ENCODE results near the gene GADD45G. TPM values are rescaled to one million over a fixed set of nuclear protein-coding genes. Genes with fewer than 3 reads are reported as not detected.
A peak's percentile ranks its signal among the peaks of the same experiment; 100 is the strongest.

GADD45G gene
- polyA plus RNA-seq, 3 donors = 1.1 to 9.0 (median 1.3) TPM

DNA sequence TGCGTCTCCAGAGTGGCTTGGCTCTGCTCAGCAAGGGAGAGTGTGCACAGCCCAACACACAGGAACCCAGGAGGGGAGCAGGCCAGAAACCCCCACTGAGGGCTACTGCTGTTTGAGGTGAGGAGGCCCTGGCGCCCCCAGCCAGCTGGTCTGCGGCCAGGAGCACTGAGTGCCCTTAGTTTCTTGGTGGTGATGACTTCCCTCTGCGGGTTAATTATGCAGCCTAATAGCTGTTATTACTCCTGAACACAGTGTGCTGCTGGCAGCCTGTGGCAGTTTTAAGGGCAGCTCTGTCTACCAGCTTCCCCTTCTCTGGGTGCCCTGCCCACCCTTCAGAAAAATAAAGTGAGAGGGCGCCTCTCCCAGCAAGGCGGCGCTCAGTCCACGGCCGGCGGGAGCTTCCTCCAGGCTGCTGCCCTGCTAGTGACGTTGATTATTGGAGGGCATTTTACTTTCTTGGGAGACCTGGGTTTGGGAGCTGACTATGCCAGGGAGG is 19.2 kb downstream of the GADD45G start:
- Histone ChIP-seq H3K79me2 (ENCODE audit: insufficient read depth, low read length) (no peaks in the 10 kb centered on the region), H2AFZ (ENCODE audit: insufficient read depth, low read depth, low read length, poor library complexity, severe bottlenecking) (no peak overlapping the region), H3K36me3 (replicated peaks in 1 of 2; ENCODE audit: control insufficient read depth in 1 of 2, insufficient read depth in 2 of 2, low read length in 2 of 2) (no peaks in the 10 kb centered on the region), H3K27ac (ENCODE audit: low read depth in 1 of 2, low read length in 2 of 2) (no peak overlapping the region), H3K4me2 (replicated peaks; ENCODE audit: extremely low read depth, low read length, poor library complexity, severe bottlenecking) (no peak overlapping the region), H3K9me3 (replicated peaks in 1 of 2; ENCODE audit: control insufficient read depth in 1 of 2, insufficient read depth in 1 of 2, low read length in 2 of 2) (no peaks in the 10 kb centered on the region), H3K4me3 (replicated peaks in 1 of 3; ENCODE audit: low read depth in 2 of 3, low read length in 3 of 3) (no peak overlapping the region), H3K9ac (ENCODE audit: insufficient read depth, low read length, poor library complexity, severe bottlenecking) (no peak overlapping the region), H3K27me3 (ENCODE audit: control insufficient read depth in 2 of 2, insufficient read depth in 2 of 2, low read length in 2 of 2) (peaks cover 0 to 4% of the 10 kb centered on the region in 2 donors), H4K20me1 (ENCODE audit: insufficient read depth, low read length) (no peaks in the 10 kb centered on the region), H3K4me1 (ENCODE audit: control insufficient read depth in 1 of 2, insufficient read depth in 2 of 2, low read length in 2 of 2) (peaks cover 6 to 9% of the 10 kb centered on the region in 2 donors)
- Mint-ChIP-seq H3K4me3 (peak overlapping the region in 1 of 2 donors; percentile 71), H3K9me3 (no peaks in the 10 kb centered on the region), H3K36me3 (no peaks in the 10 kb centered on the region), H3K27ac (peak overlapping the region in 1 of 7 donors; percentile 35), H3K27me3 (ENCODE audit: low read depth in 3 of 3) (peaks cover 12 to 17% (median 15%) of the 10 kb centered on the region in 3 donors), H3K4me1 (peaks cover 14% of the 10 kb centered on the region)
- DNase-seq = peak; percentile 34 to 61 (median 35)
- TF ChIP-seq, protein P1, sequence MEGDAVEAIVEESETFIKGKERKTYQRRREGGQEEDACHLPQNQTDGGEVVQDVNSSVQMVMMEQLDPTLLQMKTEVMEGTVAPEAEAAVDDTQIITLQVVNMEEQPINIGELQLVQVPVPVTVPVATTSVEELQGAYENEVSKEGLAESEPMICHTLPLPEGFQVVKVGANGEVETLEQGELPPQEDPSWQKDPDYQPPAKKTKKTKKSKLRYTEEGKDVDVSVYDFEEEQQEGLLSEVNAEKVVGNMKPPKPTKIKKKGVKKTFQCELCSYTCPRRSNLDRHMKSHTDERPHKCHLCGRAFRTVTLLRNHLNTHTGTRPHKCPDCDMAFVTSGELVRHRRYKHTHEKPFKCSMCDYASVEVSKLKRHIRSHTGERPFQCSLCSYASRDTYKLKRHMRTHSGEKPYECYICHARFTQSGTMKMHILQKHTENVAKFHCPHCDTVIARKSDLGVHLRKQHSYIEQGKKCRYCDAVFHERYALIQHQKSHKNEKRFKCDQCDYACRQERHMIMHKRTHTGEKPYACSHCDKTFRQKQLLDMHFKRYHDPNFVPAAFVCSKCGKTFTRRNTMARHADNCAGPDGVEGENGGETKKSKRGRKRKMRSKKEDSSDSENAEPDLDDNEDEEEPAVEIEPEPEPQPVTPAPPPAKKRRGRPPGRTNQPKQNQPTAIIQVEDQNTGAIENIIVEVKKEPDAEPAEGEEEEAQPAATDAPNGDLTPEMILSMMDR (IDR thresholded peaks at IDR 0.05) = no peak
- 5% methylated on average over 8 of the region's 11 CpGs for WGBS (ENCODE audit: insufficient coverage)
- intact Hi-C loops (cut with micrococcal nuclease) = no loop called here

DNA sequence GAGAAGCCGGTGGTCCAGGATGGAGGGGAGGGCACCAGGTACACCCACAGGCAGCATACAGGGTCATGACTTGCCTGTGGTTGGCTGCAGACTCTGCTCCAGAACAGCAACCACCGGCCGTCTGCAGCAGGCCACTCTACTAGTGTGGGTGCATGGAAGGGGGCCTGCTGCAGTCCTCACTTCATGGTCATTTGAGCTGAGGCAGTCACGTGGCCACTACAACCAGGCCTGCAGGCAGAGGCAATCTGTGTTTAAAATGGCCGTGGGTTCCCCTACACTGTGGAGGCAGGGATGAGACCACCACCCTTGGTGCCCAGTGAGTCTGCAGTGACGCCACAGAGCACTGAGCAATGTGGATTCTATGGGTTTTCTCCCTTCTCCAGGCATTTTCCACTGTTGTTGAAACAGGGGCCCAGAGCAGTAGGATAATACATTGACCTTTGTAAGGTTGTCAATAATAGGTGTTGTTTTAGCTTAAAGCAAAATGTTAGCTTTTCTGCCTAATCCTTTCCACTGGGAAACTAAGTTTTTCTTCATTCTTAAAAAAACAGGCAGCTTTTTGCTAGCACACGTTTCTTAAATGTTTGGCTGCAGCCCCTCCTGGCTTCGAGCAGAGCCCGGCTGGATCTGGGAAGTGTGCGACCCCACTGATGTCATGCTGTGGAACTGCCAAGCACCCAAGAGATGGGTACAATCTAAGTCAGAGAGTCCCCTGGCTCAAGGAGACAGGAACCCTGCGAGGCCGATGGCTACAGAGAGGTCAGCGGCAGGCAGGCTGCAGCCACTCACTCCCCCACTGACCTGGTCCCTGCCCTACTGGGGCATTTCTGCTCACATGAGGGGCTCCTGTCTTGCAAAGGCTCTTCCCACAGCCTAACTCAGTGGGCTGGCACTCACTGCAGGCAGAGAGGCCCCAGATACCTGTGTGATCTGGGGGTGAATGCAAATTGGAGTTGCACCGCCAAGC is 21.2 kb downstream of the GADD45G start:
- Mint-ChIP-seq H3K36me3 (no peaks in the 10 kb centered on the region), H3K27me3 (ENCODE audit: low read depth in 3 of 3) (peaks cover 6 to 19% (median 14%) of the 10 kb centered on the region in 3 donors), H3K27ac (no peak overlapping the region), H3K4me1 (peaks cover 14% of the 10 kb centered on the region), H3K4me3 (no peak overlapping the region), H3K9me3 (no peaks in the 10 kb centered on the region)
- TF ChIP-seq, protein P1 (IDR thresholded peaks at IDR 0.05) = no peak
- WGBS (ENCODE audit: insufficient coverage) = 98% methylated on average over 12 of the region's 14 CpGs
- intact Hi-C loops (cut with micrococcal nuclease) = no loop called here
- H3K4me2 ChIP-seq (replicated peaks; ENCODE audit: extremely low read depth, low read length, poor library complexity, severe bottlenecking) = no peak overlapping the region
- no peaks in the 10 kb centered on the region for H3K36me3 ChIP-seq (replicated peaks in 1 of 2; ENCODE audit: control insufficient read depth in 1 of 2, insufficient read depth in 2 of 2, low read length in 2 of 2)
- no peak overlapping the region for H2AFZ ChIP-seq (ENCODE audit: insufficient read depth, low read depth, low read length, poor library complexity, severe bottlenecking)
- no peaks in the 10 kb centered on the region for H4K20me1 ChIP-seq (ENCODE audit: insufficient read depth, low read length)
- no peak overlapping the region for H3K27ac ChIP-seq (ENCODE audit: low read depth in 1 of 2, low read length in 2 of 2)
- H3K79me2 ChIP-seq (ENCODE audit: insufficient read depth, low read length) = no peaks in the 10 kb centered on the region
- no peak overlapping the region for H3K9ac ChIP-seq (ENCODE audit: insufficient read depth, low read length, poor library complexity, severe bottlenecking)
- DNase-seq = no peak
- peaks cover 6 to 9% of the 10 kb centered on the region in 2 donors for H3K4me1 ChIP-seq (ENCODE audit: control insufficient read depth in 1 of 2, insufficient read depth in 2 of 2, low read length in 2 of 2)
- no peak overlapping the region for H3K4me3 ChIP-seq (replicated peaks in 1 of 3; ENCODE audit: low read depth in 2 of 3, low read length in 3 of 3)
- no peaks in the 10 kb centered on the region for H3K9me3 ChIP-seq (replicated peaks in 1 of 2; ENCODE audit: control insufficient read depth in 1 of 2, insufficient read depth in 1 of 2, low read length in 2 of 2)
- peaks cover 0 to 4% of the 10 kb centered on the region in 2 donors for H3K27me3 ChIP-seq (ENCODE audit: control insufficient read depth in 2 of 2, insufficient read depth in 2 of 2, low read length in 2 of 2)
